Neural progenitor cell (in vitro differentiated cells): ENCODE data around the gene RNF34.

Experiments used
- EZH2phosphoT487 ChIP-seq: fragments of 200-600 bp; sonication (generic); IDR thresholded peaks from 2 replicates; pipeline ENCODE4 v1.6.1; 2017; ENCODE audit warnings: antibody characterized with exemption
- TF ChIP-seq, protein P1 (sequence below): fragments of 200-600 bp; sonication (generic); IDR thresholded peaks from 2 replicates; pipeline ENCODE4 v1.5.1; 2017; ENCODE audit warnings: antibody characterized with exemption, mild to moderate bottlenecking

DNA sequence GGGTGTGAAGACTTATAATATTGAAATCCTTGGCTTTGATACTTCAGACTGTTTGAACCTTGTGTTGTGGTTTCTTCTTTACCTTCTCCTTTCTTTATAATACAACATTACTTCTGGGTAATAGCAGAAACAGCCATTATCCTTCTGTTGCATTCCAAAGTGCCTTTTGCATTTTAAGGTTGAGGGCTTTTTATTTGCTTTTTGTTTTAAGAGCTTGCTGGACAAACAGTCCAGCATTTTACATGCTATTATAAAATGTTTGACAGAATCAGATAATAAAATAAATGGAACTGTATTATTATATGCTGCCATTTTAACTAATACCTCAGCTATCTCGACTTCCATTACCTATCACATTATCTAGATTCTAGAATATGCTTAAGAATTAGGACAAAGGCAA lies 14.0 kb downstream of the RNF34 start:
- TF ChIP-seq, protein P1, sequence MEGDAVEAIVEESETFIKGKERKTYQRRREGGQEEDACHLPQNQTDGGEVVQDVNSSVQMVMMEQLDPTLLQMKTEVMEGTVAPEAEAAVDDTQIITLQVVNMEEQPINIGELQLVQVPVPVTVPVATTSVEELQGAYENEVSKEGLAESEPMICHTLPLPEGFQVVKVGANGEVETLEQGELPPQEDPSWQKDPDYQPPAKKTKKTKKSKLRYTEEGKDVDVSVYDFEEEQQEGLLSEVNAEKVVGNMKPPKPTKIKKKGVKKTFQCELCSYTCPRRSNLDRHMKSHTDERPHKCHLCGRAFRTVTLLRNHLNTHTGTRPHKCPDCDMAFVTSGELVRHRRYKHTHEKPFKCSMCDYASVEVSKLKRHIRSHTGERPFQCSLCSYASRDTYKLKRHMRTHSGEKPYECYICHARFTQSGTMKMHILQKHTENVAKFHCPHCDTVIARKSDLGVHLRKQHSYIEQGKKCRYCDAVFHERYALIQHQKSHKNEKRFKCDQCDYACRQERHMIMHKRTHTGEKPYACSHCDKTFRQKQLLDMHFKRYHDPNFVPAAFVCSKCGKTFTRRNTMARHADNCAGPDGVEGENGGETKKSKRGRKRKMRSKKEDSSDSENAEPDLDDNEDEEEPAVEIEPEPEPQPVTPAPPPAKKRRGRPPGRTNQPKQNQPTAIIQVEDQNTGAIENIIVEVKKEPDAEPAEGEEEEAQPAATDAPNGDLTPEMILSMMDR = no peak
- no peak for TF ChIP-seq EZH2phosphoT487
